Astrocyte (in vitro differentiated cells and primary cell): ENCODE results near the gene INPP4B. TPM values are rescaled to one million over a fixed set of nuclear protein-coding genes. Genes with fewer than 3 reads are reported as not detected.

Experiments used
- DNase-seq: peaks from one replicate; pipeline ENCODE4 v3.0.0-alpha.2; 2010; ENCODE audit warnings: low read depth
- FAIRE-seq: peaks from 2 replicates; lab custom pipeline; 2011; peaks lifted over from hg19 to GRCh38; lab: Jason Lieb, UNC
- H2AFZ ChIP-seq: 2 replicates; pipeline ENCODE4 v1.6.0; 2012; ENCODE audit warnings: low read depth, low read length, inconsistent platforms
- H3K27ac ChIP-seq: 2 replicates; pipeline ENCODE4 v1.5.1; 2011; ENCODE audit warnings: low read depth, low read length, inconsistent platforms
- H3K27me3 ChIP-seq: 2 replicates; pipeline ENCODE4 v1.6.0; 2011; ENCODE audit warnings: low read length, inconsistent platforms; ENCODE audit not compliant: insufficient read depth
- H3K36me3 ChIP-seq: 2 replicates; pipeline ENCODE4 v1.5.1; 2011; ENCODE audit warnings: low read length, inconsistent platforms; ENCODE audit not compliant: insufficient read depth
- H3K4me1 ChIP-seq: 2 replicates; pipeline ENCODE4 v1.5.1; 2011; ENCODE audit warnings: low read length, inconsistent platforms; ENCODE audit not compliant: insufficient read depth
- H3K4me2 ChIP-seq: 2 replicates; pipeline ENCODE4 v1.6.0; 2012; ENCODE audit warnings: low read length, inconsistent platforms
- H3K4me3 ChIP-seq: 2 replicates; pipeline ENCODE4 v1.5.1; 2011; ENCODE audit warnings: low read depth, mild to moderate bottlenecking, low read length, inconsistent platforms; ENCODE audit not compliant: insufficient read depth
- H3K79me2 ChIP-seq: 2 replicates; pipeline ENCODE4 v1.6.0; 2012; ENCODE audit warnings: mild to moderate bottlenecking, low read length, inconsistent platforms; ENCODE audit not compliant: insufficient read depth
- H3K9ac ChIP-seq: 2 replicates; pipeline ENCODE4 v1.6.0; 2012; ENCODE audit warnings: mild to moderate bottlenecking, low read length, inconsistent platforms
- H3K9me3 ChIP-seq: 2 replicates; pipeline ENCODE4 v1.5.1; 2012; ENCODE audit warnings: low read depth, mild to moderate bottlenecking, low read length, inconsistent platforms; ENCODE audit not compliant: insufficient read depth
- H4K20me1 ChIP-seq: 2 replicates; pipeline ENCODE4 v1.6.0; 2012; ENCODE audit warnings: low read length, inconsistent platforms; ENCODE audit not compliant: insufficient read depth
- H3K27ac Mint-ChIP-seq: one replicate; pipeline ENCODE4 v1.8.0; 2021; ENCODE audit warnings: mild to moderate bottlenecking, mixed read lengths; ENCODE audit not compliant: unreplicated experiment
- H3K27me3 Mint-ChIP-seq: one replicate; pipeline ENCODE4 v1.8.0; 2021; ENCODE audit warnings: low read depth, mixed read lengths; ENCODE audit not compliant: unreplicated experiment
- H3K36me3 Mint-ChIP-seq: one replicate; pipeline ENCODE4 v1.8.0; 2021; ENCODE audit warnings: low read depth, mixed read lengths; ENCODE audit not compliant: unreplicated experiment
- H3K4me1 Mint-ChIP-seq: one replicate; pipeline ENCODE4 v1.8.0; 2021; ENCODE audit warnings: low read depth, mixed read lengths; ENCODE audit not compliant: unreplicated experiment
- H3K4me3 Mint-ChIP-seq: one replicate; pipeline ENCODE4 v1.8.0; 2021; ENCODE audit warnings: mild to moderate bottlenecking, moderate library complexity, mixed read lengths; ENCODE audit not compliant: unreplicated experiment
- H3K9me3 Mint-ChIP-seq: one replicate; pipeline ENCODE4 v1.8.0; 2021; ENCODE audit warnings: mild to moderate bottlenecking, mixed read lengths; ENCODE audit not compliant: unreplicated experiment
- CTCF ChIP-seq: IDR thresholded peaks from 2 replicates; pipeline ENCODE4 v1.5.1; 2011; ENCODE audit warnings: low read depth, mild to moderate bottlenecking, inconsistent platforms, low read length, moderate library complexity; ENCODE audit not compliant: insufficient read depth
- EZH2 ChIP-seq: IDR thresholded peaks from 2 replicates; pipeline ENCODE4 v1.6.1; 2012; ENCODE audit warnings: mild to moderate bottlenecking, low read length, inconsistent platforms; ENCODE audit not compliant: insufficient read depth
- total RNA-seq: library from RNA; stranded (reverse); gene quantifications from 2 replicates; pipeline ENCODE4 v1.2.1, GENCODE V29; 2021

The INPP4B gene
- total RNA-seq, 1 donor from 2014 or later = 2.8 TPM

GRCh38 chr4:142500966-142501365 lies 345.1 kb downstream of the INPP4B start:
- H3K4me1 Mint-ChIP-seq = no peaks in the 10 kb centered on the region
- H3K9me3 Mint-ChIP-seq = no peaks in the 10 kb centered on the region
- H3K4me3 Mint-ChIP-seq = no peak overlapping the region

GRCh38 chr4:142497606-142498005 lies 348.5 kb downstream of the INPP4B start:
- Histone ChIP-seq H2AFZ (no peak overlapping the region), H3K4me1 (no peaks in the 10 kb centered on the region), H3K4me3 (no peak overlapping the region), H3K79me2 (no peaks in the 10 kb centered on the region), H3K27ac (no peak overlapping the region), H4K20me1 (no peaks in the 10 kb centered on the region), H3K27me3 (no peaks in the 10 kb centered on the region), H3K4me2 (no peak overlapping the region), H3K9ac (no peak overlapping the region), H3K9me3 (no peaks in the 10 kb centered on the region), H3K36me3 (no peaks in the 10 kb centered on the region)
- no peak overlapping the region for H3K27ac Mint-ChIP-seq
- no peaks in the 10 kb centered on the region for H3K4me1 Mint-ChIP-seq
- FAIRE-seq (no peak), DNase-seq (no peak)
- peaks cover under 1% of the 10 kb centered on the region for H3K9me3 Mint-ChIP-seq
- no peaks in the 10 kb centered on the region for H3K36me3 Mint-ChIP-seq
- H3K27me3 Mint-ChIP-seq = no peaks in the 10 kb centered on the region
- TF ChIP-seq EZH2 (no peak), CTCF (no peak)
- no peak overlapping the region for H3K4me3 Mint-ChIP-seq

More at GRCh38 chr4:142500966-142501365, 345.1 kb downstream of the INPP4B start:
- Histone ChIP-seq H3K4me3 (no peak overlapping the region), H3K36me3 (no peaks in the 10 kb centered on the region), H3K27ac (no peak overlapping the region), H3K27me3 (no peaks in the 10 kb centered on the region), H3K4me2 (no peak overlapping the region), H3K9ac (no peak overlapping the region), H3K79me2 (no peaks in the 10 kb centered on the region), H2AFZ (no peak overlapping the region), H3K9me3 (no peaks in the 10 kb centered on the region), H3K4me1 (no peaks in the 10 kb centered on the region), H4K20me1 (no peaks in the 10 kb centered on the region)
- TF ChIP-seq CTCF (no peak), EZH2 (no peak)
- no peaks in the 10 kb centered on the region for H3K36me3 Mint-ChIP-seq
- no peak for DNase-seq
- no peak for FAIRE-seq
- H3K27ac Mint-ChIP-seq = no peak overlapping the region
- H3K27me3 Mint-ChIP-seq = no peaks in the 10 kb centered on the region

GRCh38 chr4:142493255-142494110 lies 352.6 kb downstream of the INPP4B start:
- no peak overlapping the region for H3K27ac Mint-ChIP-seq
- no peaks in the 10 kb centered on the region for H3K79me2 ChIP-seq
- H3K27ac ChIP-seq = no peak overlapping the region
- no peaks in the 10 kb centered on the region for H3K27me3 Mint-ChIP-seq
- no peaks in the 10 kb centered on the region for H3K4me1 Mint-ChIP-seq
- H4K20me1 ChIP-seq = no peaks in the 10 kb centered on the region
- no peak overlapping the region for H3K4me2 ChIP-seq
- H3K9me3 ChIP-seq = no peaks in the 10 kb centered on the region
- H3K27me3 ChIP-seq = no peaks in the 10 kb centered on the region
- no peaks in the 10 kb centered on the region for H3K36me3 Mint-ChIP-seq
- H3K4me1 ChIP-seq = no peaks in the 10 kb centered on the region
- H3K9ac ChIP-seq = no peak overlapping the region
- no peak overlapping the region for H2AFZ ChIP-seq
- DNase-seq = no peak
- H3K4me3 Mint-ChIP-seq = no peak overlapping the region
- no peak for TF ChIP-seq CTCF
- TF ChIP-seq EZH2 = no peak
- no peaks in the 10 kb centered on the region for H3K36me3 ChIP-seq
- H3K9me3 Mint-ChIP-seq = peaks cover 8% of the 10 kb centered on the region
- FAIRE-seq = no peak
- no peak overlapping the region for H3K4me3 ChIP-seq
